CD14-positive monocyte (primary cell): ENCODE data around the gene DLGAP4. TPM values are rescaled to one million over a fixed set of nuclear protein-coding genes. Genes with fewer than 3 reads are reported as not detected.

ENCODE experiments used
- DNase-seq, 3 donors: peaks; one replicate each; pipeline ENCODE4 v3.0.0-alpha.2; 2011 to 2022
- H2AFZ ChIP-seq: 2 replicates; pipeline ENCODE4 v1.6.0; 2012; ENCODE audit warnings: mild to moderate bottlenecking, low read depth, low read length, inconsistent platforms; ENCODE audit not compliant: insufficient read depth, poor library complexity, severe bottlenecking
- H3K27ac ChIP-seq, 2 donors: 1 replicate in 1 of 2; 2 replicates in 1 of 2; pipeline ENCODE4 v1.5.1; 2012 to 2013; ENCODE audit warnings: low read length in 2 of 2, control low read depth in 1 of 2, inconsistent platforms in 1 of 2, low read depth in 1 of 2, mild to moderate bottlenecking in 1 of 2
- H3K27me3 ChIP-seq, 2 donors: one replicate each; pipeline versions ENCODE4 v1.6.0 to v1.6.1; 2011 to 2013; ENCODE audit warnings: low read length in 2 of 2; ENCODE audit not compliant: control insufficient read depth in 2 of 2, insufficient read depth in 2 of 2
- H3K36me3 ChIP-seq, 2 donors: replicated peaks in 1 of 2; 1 replicate in 1 of 2; 2 replicates in 1 of 2; pipeline versions ENCODE4 v1.5.1 to v1.6.1; 2012 to 2013; ENCODE audit warnings: low read length in 2 of 2, control low read depth in 1 of 2, inconsistent platforms in 1 of 2, mild to moderate bottlenecking in 1 of 2; ENCODE audit not compliant: insufficient read depth in 2 of 2, control insufficient read depth in 1 of 2
- H3K4me1 ChIP-seq, 2 donors: 1 replicate in 1 of 2; 2 replicates in 1 of 2; pipeline versions ENCODE4 v1.5.1 to v1.6.1; 2012 to 2013; ENCODE audit warnings: low read length in 2 of 2, control low read depth in 1 of 2, inconsistent platforms in 1 of 2, mild to moderate bottlenecking in 1 of 2, moderate library complexity in 1 of 2; ENCODE audit not compliant: insufficient read depth in 2 of 2, control insufficient read depth in 1 of 2
- H3K4me2 ChIP-seq: replicated peaks from 2 replicates; pipeline ENCODE3; 2012; ENCODE audit warnings: low read length, moderate library complexity, mild to moderate bottlenecking; ENCODE audit not compliant: poor library complexity, severe bottlenecking; ENCODE audit errors: extremely low read depth
- H3K4me3 ChIP-seq, 3 experiments: fragments of 200-600 bp in 1 of 3; sonication (generic) in 1 of 3; replicated peaks in 1 of 3; 1 replicate in 2 of 3; 2 replicates in 1 of 3; pipeline ENCODE4 v1.5.1; 2011 to 2013; ENCODE audit warnings: low read length in 3 of 3, mild to moderate bottlenecking in 3 of 3, control low read depth in 2 of 3, low read depth in 2 of 3, inconsistent platforms in 1 of 3, moderate library complexity in 1 of 3
- H3K79me2 ChIP-seq: 2 replicates; pipeline ENCODE4 v1.6.0; 2012; ENCODE audit warnings: mild to moderate bottlenecking, control low read depth, inconsistent platforms, low read length, moderate library complexity; ENCODE audit not compliant: insufficient read depth
- H3K9ac ChIP-seq: 2 replicates; pipeline ENCODE4 v1.6.0; 2017; ENCODE audit warnings: low read length, mild to moderate bottlenecking; ENCODE audit not compliant: insufficient read depth, poor library complexity, severe bottlenecking
- H3K9me3 ChIP-seq, 2 donors: replicated peaks in 1 of 2; 1 replicate in 1 of 2; 2 replicates in 1 of 2; pipeline versions ENCODE4 v1.5.1 to v1.6.1; 2012 to 2013; ENCODE audit warnings: low read length in 2 of 2, control low read depth in 1 of 2; ENCODE audit not compliant: control insufficient read depth in 1 of 2, insufficient read depth in 1 of 2
- H4K20me1 ChIP-seq: 2 replicates; pipeline ENCODE4 v1.6.0; 2012; ENCODE audit warnings: mild to moderate bottlenecking, low read length, control low read depth, moderate library complexity; ENCODE audit not compliant: insufficient read depth
- H3K27ac Mint-ChIP-seq, 7 donors: one replicate each; pipeline ENCODE4 v1.8.0; 2020; ENCODE audit warnings: mild to moderate bottlenecking in 7 of 7, mixed read lengths in 7 of 7, moderate library complexity in 6 of 7, inconsistent platforms in 2 of 7
- H3K27me3 Mint-ChIP-seq, 3 donors: one replicate each; pipeline ENCODE4 v1.8.0; 2021 to 2022; ENCODE audit warnings: low read depth in 3 of 3, mild to moderate bottlenecking in 3 of 3, mixed read lengths in 3 of 3, moderate library complexity in 3 of 3, inconsistent platforms in 1 of 3
- H3K36me3 Mint-ChIP-seq, 2 donors: one replicate each; pipeline ENCODE4 v1.8.0; 2020; ENCODE audit warnings: mixed read lengths in 2 of 2, inconsistent platforms in 1 of 2, mild to moderate bottlenecking in 1 of 2
- H3K4me1 Mint-ChIP-seq: one replicate; pipeline ENCODE4 v1.8.0; 2020; ENCODE audit warnings: mild to moderate bottlenecking, mixed read lengths
- H3K4me3 Mint-ChIP-seq, 2 donors: one replicate each; pipeline ENCODE4 v1.8.0; 2020; ENCODE audit warnings: mild to moderate bottlenecking in 2 of 2, mixed read lengths in 2 of 2, moderate library complexity in 1 of 2
- H3K9me3 Mint-ChIP-seq, 7 donors: one replicate each; pipeline ENCODE4 v1.8.0; 2020 to 2022; ENCODE audit warnings: mixed read lengths in 7 of 7, mild to moderate bottlenecking in 6 of 7, moderate library complexity in 6 of 7, inconsistent platforms in 2 of 7
- WGBS: methylation state at CpG from one replicate; pipeline ENCODE4 v1.1.5; 2013; ENCODE audit warnings: missing lambda C conversion rate; ENCODE audit not compliant: insufficient coverage; 5-methylcytosine and 5-hydroxymethylcytosine counted together
- intact Hi-C, 2 donors: fragments of 100-400 bp; cut with micrococcal nuclease; formaldehyde crosslinking; loops; one replicate each; pipeline versions ENCODE4 v1.15.0 to v1.15.1; 2023
- polyA plus RNA-seq, 3 donors: library from polyadenylated mRNA; depleted of rRNA in 1 of 3; unstranded in 2 of 3; stranded (reverse) in 1 of 3; fragments of 300-500 nt in 2 of 3; fragments of >200 nt in 1 of 3; fragmentation: Illumina TruSeq in 2 of 3; gene quantifications; 1 replicate in 2 of 3; 2 replicates in 1 of 3; pipeline ENCODE4 v1.2.3, GENCODE V29; 2012 to 2021
- TF ChIP-seq, protein P1 (sequence below): fragments of 200-600 bp; IDR thresholded peaks from one replicate; pipeline ENCODE4 v1.8.0; 2022; ENCODE audit warnings: antibody characterized with exemption, mild to moderate bottlenecking

The DLGAP4 gene
- polyA plus RNA-seq, 3 donors, result 9.9 to 52.7 (median 17.6) TPM

DNA sequence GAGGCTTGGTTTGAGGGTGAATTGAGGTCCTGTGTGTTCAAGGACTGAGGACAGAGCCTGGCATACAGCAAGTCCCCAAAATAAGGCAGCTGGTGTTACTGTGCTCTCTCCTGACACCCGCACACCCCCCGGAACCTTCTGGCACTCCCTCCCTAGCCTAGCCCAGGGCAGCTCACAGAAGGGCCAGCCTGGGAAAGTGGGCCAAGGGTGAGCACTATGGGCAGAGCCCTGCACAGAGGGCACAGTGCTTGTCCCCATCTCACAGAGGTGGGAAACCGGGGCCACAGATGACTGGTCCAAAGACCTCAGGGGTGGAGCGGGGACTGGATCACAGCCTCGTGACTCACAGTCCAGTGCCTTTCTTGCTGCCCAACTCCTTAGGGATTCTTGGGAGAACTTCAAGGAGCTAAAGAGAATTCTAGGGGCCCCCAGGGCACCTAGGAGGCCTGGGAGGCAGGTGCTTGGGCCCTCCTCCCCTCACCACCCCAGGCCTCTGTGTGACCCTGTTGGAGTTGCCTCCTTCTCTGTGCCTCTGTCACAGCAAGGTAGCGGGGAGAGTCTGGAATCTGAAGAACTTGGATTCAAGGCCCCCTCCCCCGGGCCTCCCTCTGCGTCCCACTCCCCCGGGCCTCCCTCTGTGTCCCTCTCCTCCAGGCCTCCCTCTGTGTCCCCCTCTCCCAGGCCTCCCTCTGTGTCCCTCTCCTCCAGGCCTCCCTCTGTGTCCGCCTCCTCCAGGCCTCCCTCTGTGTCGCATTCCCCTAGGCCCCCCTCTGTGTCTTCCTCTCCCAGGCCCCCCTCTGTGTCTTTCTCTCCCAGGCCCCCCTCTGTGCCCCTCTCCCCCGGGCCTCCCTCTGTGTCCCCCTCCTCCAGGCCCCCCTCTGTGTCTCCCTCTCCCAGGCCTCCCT, 13.5 kb downstream of the DLGAP4 start:
- Mint-ChIP-seq H3K4me1 (no peaks in the 10 kb centered on the region), H3K4me3 (no peak overlapping the region), H3K9me3 (peaks cover 0 to 6% (median 0%) of the 10 kb centered on the region in 7 donors), H3K27me3 (peaks cover 5 to 16% (median 9%) of the 10 kb centered on the region in 3 donors), H3K36me3 (no peaks in the 10 kb centered on the region), H3K27ac (no peak overlapping the region)
- Histone ChIP-seq H3K4me2 (no peak overlapping the region), H3K27ac (no peak overlapping the region), H2AFZ (no peak overlapping the region), H3K4me1 (no peaks in the 10 kb centered on the region), H3K27me3 (no peaks in the 10 kb centered on the region), H3K9me3 (no peaks in the 10 kb centered on the region), H4K20me1 (no peaks in the 10 kb centered on the region), H3K9ac (no peak overlapping the region), H3K36me3 (no peaks in the 10 kb centered on the region), H3K79me2 (no peaks in the 10 kb centered on the region), H3K4me3 (no peak overlapping the region)
- TF ChIP-seq, protein P1, sequence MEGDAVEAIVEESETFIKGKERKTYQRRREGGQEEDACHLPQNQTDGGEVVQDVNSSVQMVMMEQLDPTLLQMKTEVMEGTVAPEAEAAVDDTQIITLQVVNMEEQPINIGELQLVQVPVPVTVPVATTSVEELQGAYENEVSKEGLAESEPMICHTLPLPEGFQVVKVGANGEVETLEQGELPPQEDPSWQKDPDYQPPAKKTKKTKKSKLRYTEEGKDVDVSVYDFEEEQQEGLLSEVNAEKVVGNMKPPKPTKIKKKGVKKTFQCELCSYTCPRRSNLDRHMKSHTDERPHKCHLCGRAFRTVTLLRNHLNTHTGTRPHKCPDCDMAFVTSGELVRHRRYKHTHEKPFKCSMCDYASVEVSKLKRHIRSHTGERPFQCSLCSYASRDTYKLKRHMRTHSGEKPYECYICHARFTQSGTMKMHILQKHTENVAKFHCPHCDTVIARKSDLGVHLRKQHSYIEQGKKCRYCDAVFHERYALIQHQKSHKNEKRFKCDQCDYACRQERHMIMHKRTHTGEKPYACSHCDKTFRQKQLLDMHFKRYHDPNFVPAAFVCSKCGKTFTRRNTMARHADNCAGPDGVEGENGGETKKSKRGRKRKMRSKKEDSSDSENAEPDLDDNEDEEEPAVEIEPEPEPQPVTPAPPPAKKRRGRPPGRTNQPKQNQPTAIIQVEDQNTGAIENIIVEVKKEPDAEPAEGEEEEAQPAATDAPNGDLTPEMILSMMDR, result no peak
- no peak for DNase-seq
- intact Hi-C loops, result no loop called here
- WGBS, result 86% methylated on average over 10 of the region's 12 CpGs

DNA sequence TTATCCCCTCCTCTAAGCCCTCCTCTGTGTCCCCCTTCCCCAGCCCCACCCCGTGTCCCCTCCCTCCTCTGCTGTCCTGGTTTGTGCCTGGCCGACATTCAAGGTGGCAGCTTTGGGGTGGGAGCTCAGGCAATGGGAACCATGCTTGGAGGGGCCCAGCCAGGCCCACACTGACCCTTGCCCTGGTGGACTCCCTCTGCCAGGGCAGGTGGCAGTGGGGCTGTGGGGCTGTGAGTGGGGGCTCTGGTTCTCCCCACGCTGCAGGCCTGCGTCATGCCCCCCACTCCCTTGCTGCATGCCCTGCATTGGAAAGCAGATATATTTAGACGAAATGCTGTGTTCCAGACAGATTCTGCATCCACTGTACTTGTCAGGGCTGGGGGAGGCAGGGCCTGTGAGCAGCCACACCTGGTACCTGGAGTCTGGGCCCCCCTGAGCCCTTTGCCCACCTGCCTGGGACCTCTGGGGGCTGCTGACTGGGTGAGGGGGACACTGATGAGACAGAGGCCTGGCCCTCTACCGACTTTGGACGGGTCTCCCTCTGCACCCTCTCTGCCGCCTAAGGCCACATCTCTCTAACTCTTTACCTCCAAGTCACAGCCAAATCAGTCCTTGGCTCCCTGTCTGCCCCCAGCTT, 14.2 kb downstream of the DLGAP4 start:
- no peak for DNase-seq
- intact Hi-C loops, result no loop called here
- Histone ChIP-seq H3K27ac (no peak overlapping the region), H3K4me2 (no peak overlapping the region), H3K4me1 (no peaks in the 10 kb centered on the region), H3K9me3 (no peaks in the 10 kb centered on the region), H2AFZ (no peak overlapping the region), H4K20me1 (no peaks in the 10 kb centered on the region), H3K36me3 (no peaks in the 10 kb centered on the region), H3K4me3 (no peak overlapping the region), H3K9ac (no peak overlapping the region), H3K79me2 (no peaks in the 10 kb centered on the region), H3K27me3 (no peaks in the 10 kb centered on the region)
- Mint-ChIP-seq H3K4me1 (no peaks in the 10 kb centered on the region), H3K9me3 (peaks cover 0 to 13% (median 3%) of the 10 kb centered on the region in 7 donors), H3K27ac (no peak overlapping the region), H3K27me3 (peaks cover 8 to 16% (median 9%) of the 10 kb centered on the region in 3 donors), H3K36me3 (no peaks in the 10 kb centered on the region), H3K4me3 (no peak overlapping the region)
- TF ChIP-seq, protein P1, result no peak
- WGBS, result 89% methylated on average over 4 of the region's 8 CpGs
